Amniotic epithelial cell (primary cell): ENCODE measurements around the gene LAG3.
A peak's percentile ranks its signal among the peaks of the same experiment; 100 is the strongest.

Experiments
- DNase-seq: peaks from one replicate; pipeline ENCODE4 v3.0.0-alpha.2; 2010; ENCODE audit warnings: low read depth

Gene LAG3

GRCh38 chr12:6753772-6754356 lies 18.5 kb upstream of the LAG3 start:
- DNase-seq: no peak

GRCh38 chr12:6754411-6754810 lies 17.9 kb upstream of the LAG3 start:
- DNase-seq: no peak

DNA sequence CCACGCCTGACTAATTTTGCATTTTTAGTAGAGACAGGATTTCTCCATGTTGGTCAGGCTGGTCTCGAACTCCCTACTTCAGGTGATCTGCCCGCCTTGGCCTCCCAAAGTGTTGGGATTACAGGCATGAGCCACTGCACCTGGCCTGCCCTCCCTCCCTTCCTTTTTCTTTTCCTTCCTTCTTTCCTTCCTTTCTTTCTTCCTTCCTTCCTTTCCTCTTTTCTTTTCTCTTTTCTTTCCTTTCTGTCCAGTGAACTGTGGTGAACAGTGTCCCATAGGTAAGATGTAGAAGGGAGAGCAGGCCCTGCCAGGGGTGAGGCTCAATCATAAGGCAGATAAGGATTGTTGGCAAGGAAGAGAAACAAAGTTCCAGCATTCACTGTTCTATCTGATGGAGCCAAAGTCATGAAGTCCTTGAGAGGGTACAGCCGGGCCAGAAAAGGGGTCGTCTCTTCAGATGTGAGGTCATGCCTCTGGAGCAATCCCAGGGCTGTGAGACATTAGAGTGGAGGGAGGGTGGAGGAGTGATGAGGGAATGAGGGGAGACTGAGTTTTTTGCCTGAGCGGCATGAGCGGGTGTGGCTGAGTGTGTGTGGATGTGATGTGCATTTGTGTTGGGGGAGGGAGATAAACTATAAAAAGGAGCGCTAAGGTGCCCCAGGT lies 15.2 kb upstream of the LAG3 start:
- no peak for DNase-seq

DNA sequence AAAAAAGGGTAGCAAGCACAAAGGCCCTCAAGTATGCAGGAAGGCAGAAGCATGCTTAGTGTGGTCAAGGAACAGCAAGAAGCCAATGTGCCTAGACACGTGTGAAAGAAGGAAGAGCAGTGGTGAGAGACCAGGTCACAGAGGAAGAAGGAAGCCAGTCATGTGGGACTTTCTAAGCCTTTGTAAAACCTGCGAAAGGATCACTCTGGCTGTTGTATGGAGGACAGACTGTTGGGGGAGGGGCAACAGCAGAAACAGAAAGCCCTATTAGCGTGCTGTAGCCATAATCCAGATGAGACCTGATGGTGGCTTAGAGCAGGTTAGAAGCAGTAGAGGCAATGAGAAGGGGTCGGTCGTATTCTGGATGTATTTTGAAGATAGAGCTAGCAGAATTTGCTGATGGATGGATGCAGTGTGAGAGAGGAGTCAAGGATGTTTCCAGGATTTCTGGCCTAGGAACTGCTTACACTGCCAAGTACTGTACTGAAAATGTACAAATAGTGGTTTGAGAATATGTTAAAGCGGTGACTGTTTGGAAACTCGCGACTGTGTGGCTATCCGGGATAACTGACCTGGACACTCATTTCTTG lies 13.7 kb upstream of the LAG3 start:
- no peak for DNase-seq

- DNase-seq: no peak
These were observed 12.6 kb upstream of the LAG3 start for GRCh38 chr12:6759741-6760140.

GRCh38 chr12:6763380-6763779 lies 8.9 kb upstream of the LAG3 start:
- no peak for DNase-seq

- DNase-seq: peak; percentile 99
These were observed 8.1 kb upstream of the LAG3 start for GRCh38 chr12:6764011-6764828.

- no peak for DNase-seq
These were observed 7.2 kb upstream of the LAG3 start for GRCh38 chr12:6765048-6765633.

DNA sequence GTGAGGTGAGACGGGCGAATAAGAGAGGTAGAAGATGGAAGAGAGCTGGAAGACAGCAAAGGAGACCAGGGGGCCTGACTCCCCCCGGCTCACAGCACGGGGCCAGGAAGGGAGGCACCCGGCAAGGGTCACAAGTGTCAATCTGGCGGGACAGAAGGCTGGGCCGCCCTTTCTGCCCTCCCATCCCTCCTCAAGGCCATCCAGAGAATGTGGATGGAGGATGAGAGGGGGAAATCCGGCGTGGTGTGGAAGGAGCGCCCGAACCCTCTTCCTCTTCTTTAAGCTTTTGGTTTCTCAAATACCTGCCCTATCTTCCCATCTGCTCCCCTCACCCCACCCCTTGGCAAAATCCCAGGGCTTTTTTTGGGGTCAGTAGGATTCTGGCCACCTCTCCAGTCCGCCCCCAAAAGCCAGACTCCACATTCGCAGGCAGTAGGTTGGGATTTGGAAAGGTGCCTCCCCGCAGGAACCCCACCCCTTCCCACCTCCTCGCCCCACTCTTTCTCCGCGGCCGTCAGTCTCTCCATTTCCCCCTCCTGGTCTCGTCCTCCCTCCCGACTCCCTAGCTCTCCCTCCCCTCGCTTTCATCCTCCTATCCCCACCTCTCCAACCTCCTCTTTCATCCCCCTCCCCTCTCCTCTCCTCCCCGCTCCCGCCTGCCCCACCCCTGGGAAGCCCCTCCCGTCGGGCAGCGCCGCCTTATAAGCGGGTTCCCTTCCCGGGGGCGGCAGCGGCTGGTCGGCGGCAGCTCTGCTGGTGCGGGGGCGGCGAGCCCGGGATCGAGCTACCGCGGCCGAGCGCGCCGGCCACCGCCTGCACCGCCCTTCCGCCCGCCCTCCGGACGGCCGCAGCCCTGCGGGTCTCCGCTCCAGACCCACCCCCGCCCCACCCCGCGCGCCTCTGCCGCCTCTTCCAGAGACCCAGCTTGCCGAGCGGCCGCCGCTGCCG lies 6.4 kb upstream of the LAG3 start, which contains the start of gene PTMS:
PTMS (plus strand) TSS at position 730 of the 948 bp plus-strand sequence. CDS start 343 bp downstream, outside the sequence.
- DNase-seq: peak; percentile 94

DNA sequence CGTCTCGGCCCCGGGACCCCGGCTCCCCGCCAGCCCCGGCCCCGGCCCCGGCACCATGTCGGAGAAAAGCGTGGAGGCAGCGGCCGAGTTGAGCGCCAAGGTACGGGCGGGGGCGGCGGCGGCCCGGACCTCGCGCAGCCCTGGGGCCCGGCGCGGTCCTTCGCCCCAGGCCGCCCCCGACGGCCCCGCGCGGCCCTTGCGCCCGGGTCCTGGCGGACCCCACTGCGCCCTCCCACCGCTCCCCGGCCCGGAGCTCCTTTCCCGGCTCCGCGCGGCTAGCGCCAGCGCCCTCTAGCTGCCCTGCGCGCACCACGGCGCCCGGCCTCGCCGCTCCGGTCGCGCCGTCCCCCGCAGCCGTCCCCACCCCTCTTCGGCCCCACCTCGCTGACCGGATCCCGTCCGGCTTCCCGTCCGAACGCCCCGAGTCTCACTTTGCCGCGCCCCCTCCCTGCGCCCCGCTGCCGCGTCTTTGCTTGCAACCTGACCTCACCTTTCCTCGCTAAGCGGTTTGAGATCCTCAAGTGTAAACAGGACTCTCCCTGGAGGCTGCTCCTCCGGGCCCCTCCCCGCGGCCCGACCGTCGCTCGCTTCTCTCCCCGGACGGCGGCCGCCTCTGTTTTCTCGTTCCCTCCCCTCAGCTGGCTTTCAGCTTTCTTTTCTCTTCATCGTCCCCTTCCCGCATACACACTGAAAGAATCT lies 5.5 kb upstream of the LAG3 start:
- peak; percentile 57 for DNase-seq

DNA sequence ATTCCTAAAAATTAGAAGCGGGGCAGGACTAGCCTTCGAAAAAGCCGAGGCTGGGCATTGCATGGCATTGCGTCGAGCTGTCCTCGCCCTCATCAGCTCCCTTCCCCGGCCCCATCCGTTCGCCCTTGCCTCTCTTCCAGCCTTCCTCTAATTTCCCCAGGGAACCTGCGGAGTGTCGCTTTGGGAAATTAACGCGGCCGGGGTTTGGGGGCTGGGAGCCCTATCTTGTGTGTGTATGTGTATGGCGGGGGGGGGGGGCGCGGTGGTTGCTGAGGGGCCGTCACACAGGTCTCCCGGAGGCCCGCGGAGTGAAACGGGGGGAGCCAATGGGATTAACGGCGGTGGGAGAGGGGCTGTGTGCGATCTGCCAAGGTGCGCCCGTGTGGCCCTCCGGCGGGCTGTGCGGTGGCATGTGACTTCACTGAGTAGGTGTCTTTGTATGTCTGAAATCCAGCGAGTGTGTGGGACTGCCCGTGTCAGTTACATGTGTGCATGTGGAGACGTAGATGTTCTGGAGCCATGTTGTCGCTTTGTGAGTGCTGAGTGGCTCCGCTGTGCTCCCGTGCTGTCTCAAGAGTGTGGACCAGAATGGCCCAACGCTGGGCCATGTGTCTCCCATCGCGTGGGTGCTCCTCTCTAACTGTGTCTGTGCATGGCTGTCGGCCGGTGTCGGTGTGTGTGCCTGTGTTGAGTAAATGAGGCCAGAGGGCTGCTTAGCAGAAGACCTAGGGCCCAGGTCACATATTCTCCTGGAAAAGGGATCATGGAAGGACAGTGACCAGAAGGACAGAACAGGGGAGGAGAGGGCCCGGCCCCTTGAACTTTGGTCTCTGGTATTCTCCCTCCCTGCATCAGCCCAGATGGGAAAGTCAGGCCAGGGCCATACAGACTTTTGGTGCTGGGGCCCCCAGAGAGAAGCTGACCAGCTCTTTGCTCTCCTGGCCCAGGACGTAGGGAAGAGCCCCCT lies 4.7 kb upstream of the LAG3 start:
- no peak for DNase-seq

GRCh38 chr12:6768437-6768914 lies 3.8 kb upstream of the LAG3 start:
- no peak for DNase-seq

DNA sequence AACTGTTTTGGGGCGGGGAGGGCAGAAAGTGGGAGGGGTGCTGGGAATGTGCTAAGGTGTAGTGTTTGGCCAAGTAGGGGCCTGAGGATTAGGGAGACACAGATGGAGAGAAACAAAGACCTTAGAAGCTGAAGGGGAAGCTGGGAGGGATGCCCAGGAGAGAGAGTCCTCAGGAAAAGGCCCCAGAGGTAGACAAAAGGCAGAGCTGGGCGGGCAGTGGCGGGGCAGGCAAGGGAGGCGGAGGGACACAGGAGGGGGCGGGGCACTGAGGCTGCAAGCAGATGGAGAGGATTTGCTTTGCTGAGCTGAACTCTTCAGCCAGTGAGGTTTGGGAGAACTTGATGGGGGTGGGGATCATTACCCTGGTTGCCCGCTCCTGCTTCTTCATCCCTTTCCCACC lies 3.3 kb upstream of the LAG3 start:
- peak; percentile 33 for DNase-seq

DNA sequence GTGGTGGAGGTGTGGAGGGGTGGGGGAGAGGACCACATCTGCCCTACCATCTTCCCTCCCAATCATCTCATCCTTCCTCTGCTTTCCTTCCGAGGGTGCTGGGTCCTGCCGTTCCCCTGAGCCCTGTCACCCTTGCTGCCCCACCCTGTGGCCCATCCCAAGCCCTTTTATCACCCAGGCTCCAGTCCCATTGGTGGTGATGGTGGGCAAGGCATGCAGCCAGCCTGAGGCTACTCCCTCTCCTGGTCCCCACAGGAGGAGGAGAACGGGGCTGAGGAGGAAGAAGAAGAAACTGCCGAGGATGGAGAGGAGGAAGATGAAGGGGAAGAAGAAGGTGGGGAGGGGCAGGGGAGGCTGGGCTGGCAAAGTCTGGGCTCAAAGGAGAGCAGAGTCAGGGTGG lies 2.7 kb upstream of the LAG3 start:
- no peak for DNase-seq

- no peak for DNase-seq
These were observed 2.2 kb upstream of the LAG3 start for GRCh38 chr12:6770094-6770493.

DNA sequence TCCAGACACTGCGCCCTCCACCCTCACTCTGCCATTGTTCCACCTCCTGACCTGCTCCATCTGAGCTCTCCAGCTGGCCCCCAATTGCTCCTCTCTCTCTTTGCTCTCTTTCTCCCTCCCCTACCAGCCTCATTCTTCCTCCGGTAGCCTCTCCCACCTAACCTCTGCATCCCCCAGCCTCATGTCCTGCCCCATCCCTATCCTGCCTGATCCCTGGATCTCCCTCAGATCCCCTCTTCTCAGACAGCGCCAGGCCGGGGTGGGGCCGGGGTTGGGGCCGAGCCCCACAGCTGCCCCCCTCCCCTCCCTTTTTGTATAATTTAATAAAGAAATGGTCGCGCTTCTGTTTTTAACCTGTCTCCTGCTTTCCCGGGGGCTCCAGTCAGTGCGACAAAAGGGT lies 1.7 kb upstream of the LAG3 start:
- DNase-seq: no peak

DNA sequence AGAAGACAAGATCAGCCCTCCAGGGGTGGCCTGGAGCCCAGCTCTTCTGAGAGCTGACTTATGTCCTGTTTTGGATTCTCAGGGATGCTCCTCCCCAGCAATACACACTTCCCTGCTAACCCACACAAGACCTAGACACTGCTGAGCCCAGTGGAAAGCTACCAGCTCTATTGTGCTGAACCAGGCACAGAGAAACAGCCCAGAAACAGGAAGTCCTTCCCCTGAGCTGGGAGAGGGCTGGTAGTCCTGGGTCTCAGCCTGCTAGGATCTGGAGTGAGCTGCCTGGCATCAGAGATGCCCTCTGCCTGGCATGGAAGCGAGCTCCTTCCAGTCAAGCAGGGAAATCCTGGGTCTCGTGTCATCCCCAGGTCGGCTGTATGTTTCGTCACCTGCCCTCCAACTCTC lies 1.2 kb upstream of the LAG3 start:
- no peak for DNase-seq

DNA sequence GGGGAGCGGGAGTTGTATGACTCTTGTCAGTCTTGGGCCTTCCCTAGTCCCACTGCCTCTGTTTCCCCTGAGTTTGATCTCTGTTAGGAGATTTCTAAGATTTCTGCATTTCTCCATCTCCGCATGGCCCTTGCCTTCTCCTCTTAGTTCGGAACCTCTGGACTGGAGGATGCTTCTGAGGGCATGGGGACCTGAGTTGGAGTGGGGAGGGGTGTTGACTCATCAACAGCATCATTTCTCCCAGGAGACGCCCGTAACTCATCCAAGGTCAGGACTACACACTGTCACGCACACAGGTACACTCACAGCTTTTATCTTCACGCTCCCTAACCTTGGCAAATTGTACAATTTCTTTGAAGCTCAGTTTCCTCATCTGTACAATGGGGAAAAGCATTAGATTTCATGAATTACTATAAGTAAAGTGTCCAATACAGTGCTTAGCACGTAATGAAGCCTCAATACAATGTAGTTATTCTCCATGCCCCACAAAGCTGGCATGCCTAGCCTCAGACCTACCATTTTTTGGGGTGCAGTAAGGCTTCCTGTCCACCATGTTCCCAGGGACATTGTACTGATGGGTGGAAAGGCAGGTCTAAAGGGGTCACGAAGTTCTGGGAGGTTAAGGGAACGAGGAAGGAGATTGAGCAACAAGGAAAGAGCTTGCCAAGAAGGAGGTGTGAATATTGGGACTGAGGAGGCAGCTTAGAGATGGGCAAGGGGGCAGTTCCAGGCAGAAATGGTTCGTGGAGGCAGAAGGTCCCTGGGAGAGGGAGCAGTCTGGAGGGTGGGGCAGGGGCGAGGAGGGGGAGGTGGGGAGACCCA lies 600 bp upstream of the LAG3 start:
- peak; percentile 37 for DNase-seq
